ENCODE results near the gene GPATCH2. TPM values are rescaled to one million over a fixed set of nuclear protein-coding genes. Genes with fewer than 3 reads are reported as not detected.
"Not testable (repeated sequence)": the region's sequence is repeated elsewhere in the genome, so short reads cannot be mapped to it uniquely, and the experiment has no call there.

The GPATCH2 gene
- total RNA-seq, 1 donor from 2014 or later: 12.8 TPM

DNA sequence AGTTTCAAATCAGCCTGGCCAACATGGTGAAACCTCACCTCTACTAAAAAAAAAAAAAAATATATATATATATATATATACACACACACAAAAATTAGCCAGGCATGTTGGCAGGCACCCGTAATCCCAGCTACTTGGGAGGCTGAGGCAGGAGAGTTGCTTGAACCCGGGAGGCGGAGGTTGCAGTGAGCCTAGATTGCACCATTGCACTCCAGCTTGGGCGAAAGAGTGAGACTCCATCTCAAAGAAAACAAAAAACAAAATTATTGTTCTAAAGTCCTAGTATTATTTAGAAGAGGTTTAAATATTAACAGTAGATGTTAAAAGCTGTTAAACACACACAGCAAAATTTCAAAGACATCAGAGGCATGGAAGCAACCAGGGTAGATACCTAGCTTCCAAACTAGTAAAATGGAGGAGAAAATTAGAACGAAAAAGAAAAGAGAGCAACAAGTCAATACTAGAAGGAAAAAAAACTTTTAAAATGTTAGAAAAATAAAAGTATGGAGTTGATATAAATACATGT, 46.5 kb downstream of the GPATCH2 start:
- not testable (repeated sequence) for DNase-seq (ENCODE audit: extremely low read depth, low read depth, low spot score)

- no peak for DNase-seq (ENCODE audit: extremely low read depth, low read depth, low spot score)
Measured at GRCh38 chr1:217577336-217577735, 53.6 kb downstream of the GPATCH2 start.

DNA sequence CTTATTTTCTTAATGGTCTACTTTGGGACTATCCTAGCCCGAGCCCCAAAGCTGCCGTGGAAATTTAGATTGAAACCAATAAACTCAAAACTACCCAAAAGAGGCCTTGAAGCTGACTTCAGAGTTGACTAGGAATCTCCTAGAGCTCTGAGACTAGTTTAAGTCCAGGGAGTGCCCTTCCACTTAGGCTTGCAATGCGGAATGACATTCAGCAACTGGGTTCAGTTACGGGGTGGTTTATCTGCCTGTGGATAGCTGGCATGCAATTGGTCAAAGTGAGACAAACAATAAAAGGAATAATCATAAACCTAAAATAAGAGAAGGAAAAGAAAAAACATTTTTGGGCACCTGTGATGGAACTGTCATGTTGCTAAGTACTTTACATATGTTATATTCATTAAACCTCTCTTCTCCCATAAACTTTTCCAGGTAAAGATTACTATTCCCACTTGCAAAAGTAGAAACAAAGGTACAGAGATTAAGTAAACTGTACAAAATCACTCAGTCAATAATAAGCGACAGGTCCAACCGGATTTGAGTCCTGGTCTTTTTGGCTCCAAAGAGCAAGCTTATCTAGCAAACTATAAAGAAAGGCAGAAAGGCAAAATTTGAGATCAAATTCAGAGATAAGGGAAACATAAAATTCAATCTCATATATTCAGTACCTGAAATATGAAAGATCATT, 56.5 kb downstream of the GPATCH2 start:
- no peak for DNase-seq (ENCODE audit: extremely low read depth, low read depth, low spot score)

- DNase-seq (ENCODE audit: extremely low read depth, low read depth, low spot score): no peak
Measured at GRCh38 chr1:217569021-217569420, 61.9 kb downstream of the GPATCH2 start.

GRCh38 chr1:217568200-217568599, 62.7 kb downstream of the GPATCH2 start:
- no peak for DNase-seq (ENCODE audit: extremely low read depth, low read depth, low spot score)

- no peak for DNase-seq (ENCODE audit: extremely low read depth, low read depth, low spot score)
Measured at GRCh38 chr1:217564833-217565232, 66.1 kb downstream of the GPATCH2 start.

DNA sequence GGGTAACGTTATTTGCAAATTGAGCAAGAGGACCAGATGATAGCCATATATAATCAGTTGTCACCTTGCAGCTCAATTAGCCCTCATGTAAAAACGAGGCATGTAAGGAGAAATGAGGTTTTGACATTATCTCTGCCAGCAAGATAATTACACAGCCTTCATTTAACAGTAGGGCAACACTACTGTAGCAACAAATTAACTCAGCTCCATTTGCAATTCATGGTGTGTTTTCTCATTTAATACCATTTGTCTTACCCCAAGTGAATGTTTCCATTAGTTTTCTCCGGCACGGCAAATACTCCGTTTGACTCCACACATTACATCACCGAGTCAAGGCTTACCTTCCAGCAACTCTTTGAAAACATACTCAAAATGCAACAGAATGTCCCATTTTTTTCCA, 66.7 kb downstream of the GPATCH2 start:
- no peak for DNase-seq (ENCODE audit: extremely low read depth, low read depth, low spot score)

DNA sequence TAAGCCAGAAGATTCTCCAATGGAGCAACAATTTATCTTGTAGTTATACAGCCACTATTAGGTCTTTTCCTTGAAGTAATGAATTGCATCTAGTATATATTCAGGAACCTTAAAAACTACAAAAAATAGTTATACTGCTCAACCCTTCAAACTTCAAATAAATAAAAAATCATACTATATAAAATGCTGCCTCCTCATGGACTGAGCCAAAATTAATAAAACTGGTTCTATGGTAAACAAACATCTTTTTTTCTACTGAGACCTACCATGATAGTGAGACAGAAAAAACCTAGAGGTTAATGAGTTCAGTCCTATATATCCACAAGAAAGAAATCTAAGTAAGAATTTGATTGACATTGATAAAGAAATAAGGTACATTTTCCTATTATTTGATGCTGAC, 67.7 kb downstream of the GPATCH2 start:
- no peak for DNase-seq (ENCODE audit: extremely low read depth, low read depth, low spot score)

DNA sequence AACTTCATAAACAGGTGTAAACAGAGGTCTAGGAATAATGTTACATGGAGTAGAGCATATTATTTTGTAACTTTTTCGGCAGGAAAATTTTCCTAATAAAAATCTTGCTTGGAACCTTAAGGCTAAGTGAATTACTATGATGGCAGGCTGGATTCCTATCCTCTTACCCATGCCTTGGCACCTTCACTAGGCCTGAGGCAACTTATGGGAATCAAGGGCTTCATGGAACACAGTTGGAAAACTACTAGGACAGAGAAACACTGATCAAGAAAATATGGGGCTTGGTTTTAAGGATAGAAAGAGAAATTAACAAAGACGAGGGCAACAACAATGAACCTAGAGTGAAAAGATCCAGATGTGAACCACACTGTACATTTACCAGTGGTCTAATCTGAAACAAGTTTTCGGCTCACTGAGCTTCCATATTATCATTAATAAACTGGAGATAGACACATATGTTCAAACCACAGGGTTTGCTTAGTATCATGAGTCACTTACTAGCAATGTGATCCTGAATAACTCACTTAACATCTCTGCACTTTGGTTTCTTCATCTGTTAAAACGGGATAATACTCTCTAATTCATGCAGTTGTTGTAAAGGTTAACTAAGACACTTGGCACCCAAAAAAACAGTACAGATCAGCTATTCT, 68.5 kb downstream of the GPATCH2 start:
- DNase-seq (ENCODE audit: extremely low read depth, low read depth, low spot score): no peak

DNA sequence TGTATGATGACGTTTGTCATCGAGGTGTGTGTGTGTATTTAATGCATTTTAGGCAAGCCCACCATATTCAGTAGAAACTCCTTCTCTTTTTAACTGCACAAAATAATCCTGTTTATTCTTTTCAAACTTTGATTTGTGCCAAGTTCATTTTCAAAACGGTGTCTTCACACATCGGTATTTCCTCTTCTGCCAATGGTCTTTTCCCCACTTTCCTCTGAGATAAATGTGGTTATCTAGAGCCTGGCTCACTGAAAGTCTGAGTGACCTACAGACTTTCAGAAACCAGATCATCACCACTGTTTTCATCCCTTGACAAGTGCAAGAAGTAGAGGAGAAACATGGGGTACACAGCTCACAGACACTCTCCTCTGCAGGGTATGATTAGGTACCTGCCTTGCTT, 69.4 kb downstream of the GPATCH2 start:
- no peak for DNase-seq (ENCODE audit: extremely low read depth, low read depth, low spot score)

DNA sequence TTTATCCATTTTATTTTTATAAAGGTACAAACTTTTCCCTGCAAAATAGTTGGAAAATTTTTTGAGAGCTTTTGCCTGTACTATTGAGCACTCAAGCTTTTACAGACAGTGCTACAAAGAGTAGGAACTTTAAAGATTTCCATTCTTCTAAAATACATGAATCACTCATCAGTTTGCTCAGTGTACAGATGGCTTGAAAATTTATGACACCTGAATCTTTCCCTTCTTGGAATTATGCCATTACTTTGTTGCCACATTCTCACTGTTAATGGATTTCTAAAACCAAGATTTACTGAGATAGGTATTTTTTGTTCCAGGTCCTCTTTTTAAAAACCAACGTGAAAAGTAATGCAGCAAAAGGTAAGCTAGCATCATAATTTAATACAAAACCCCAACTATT, 76.0 kb downstream of the GPATCH2 start:
- no peak for DNase-seq (ENCODE audit: extremely low read depth, low read depth, low spot score)

- DNase-seq (ENCODE audit: extremely low read depth, low read depth, low spot score): no peak
Measured at GRCh38 chr1:217553949-217554509, 76.9 kb downstream of the GPATCH2 start.

DNA sequence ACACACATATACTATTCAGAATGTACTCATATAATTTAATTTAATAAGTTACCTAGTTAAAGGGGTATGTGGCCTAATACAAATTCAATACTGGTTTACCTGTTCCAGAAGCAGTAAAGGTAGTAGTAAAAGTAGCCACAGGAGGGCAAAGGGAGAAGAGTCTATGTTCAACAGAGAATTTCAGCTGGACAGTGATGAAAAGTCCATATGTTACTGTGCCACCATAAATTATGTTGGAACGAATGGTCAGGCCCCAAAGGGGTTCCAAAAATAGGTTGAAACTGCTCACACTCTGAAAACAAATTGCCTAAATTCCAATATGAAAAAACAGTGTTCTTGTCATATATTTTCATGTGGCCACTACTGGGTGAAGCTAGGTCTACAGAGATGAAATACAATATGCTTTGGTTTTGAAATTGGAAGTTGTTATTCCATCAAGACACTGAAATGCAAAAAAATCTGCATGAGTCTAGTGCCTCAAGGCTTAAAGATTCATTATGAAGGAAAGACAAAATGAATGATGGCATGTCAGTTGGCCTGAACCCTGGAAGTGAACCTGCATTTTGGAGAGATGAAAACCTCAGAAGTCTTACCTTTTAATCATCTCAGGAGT, 78.4 kb downstream of the GPATCH2 start:
- no peak for DNase-seq (ENCODE audit: extremely low read depth, low read depth, low spot score)

DNA sequence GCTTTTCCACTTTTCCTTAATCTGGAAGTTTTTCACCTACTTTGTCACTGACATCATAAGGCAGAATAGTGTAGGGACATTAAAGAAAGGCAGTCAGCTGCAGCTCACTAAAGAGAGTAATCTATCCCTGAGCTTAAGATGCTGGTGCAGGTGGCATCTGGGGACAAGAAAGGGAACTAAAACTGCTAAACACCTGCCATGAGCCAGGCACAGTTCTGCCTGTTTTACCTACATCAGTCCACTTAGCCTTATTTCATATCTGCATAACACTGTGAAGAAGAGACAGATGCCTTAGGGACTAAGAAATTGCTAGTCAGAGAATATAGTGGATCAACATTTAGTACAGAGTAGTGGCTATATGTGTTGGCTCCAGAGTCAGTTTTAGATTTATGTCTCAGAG, 88.1 kb downstream of the GPATCH2 start:
- no peak for DNase-seq (ENCODE audit: extremely low read depth, low read depth, low spot score)

GRCh38 chr1:217542136-217542777, 88.6 kb downstream of the GPATCH2 start:
- DNase-seq (ENCODE audit: extremely low read depth, low read depth, low spot score): no peak

- no peak for DNase-seq (ENCODE audit: extremely low read depth, low read depth, low spot score)
Measured at GRCh38 chr1:217540321-217540720, 90.6 kb downstream of the GPATCH2 start.

DNA sequence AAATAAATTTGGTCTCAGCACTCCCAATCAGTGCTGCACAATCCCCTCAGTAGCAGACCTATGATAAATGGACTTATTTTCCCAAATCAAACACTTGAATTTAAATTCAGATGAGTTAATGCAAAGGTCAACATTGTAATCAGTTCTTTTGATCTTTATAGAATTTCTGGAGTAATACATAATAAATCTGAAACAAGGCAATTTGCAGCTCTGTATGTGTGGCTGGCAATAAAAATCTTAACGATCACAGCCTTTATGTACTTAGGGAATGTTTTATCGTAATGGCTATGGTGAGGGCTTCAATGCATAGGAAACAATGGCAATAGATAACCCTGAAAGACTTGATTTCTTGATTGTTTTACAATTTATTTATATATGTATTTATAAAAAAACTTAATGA, 91.4 kb downstream of the GPATCH2 start:
- DNase-seq (ENCODE audit: extremely low read depth, low read depth, low spot score): no peak

- DNase-seq (ENCODE audit: extremely low read depth, low read depth, low spot score): no peak
Measured at GRCh38 chr1:217535601-217536377, 95.1 kb downstream of the GPATCH2 start.

DNA sequence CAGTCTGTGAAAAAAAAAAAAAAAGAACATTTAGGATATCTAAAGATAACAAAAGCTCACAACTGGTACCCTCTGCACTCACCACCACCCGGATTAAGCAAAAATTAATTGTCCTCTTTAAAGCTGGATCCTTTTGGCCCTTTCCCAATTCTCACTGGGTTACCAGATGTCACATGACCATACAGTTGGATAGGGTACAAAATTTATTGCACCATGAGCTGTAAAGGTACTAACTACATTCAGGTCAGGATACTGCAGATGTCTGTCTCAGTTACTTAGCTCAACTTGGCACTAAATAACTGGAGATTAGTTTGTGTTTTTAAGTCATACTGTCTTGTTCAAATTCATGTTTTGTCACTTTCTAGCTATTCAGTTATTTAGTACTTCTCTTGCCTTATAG, 96.3 kb downstream of the GPATCH2 start:
- DNase-seq (ENCODE audit: extremely low read depth, low read depth, low spot score): no peak

DNA sequence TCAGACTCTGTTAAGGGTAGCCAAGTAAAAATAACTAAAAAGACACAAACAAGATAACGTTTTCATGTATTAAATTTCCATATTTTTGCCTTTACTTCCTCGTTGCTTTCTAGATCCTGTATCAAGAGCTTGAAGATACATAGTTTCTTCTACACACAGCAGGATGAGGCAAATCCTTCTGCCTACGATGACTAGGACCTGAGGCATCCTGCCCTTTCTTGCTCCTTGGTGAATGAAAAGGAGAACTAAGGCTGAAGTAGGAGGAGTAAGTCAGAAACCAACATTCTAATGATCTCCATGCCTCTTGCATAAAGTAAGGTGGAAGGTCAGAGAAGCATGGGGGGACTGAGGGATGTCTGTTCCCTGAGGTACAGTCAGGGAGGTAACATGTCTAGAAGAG, 102.6 kb downstream of the GPATCH2 start:
- DNase-seq (ENCODE audit: extremely low read depth, low read depth, low spot score): no peak

All from glomerular endothelial cell (primary cell).